Fibroblast of the aortic adventitia (primary cell): ENCODE data around the gene PDHX. TPM values are rescaled to one million over a fixed set of nuclear protein-coding genes. Genes with fewer than 3 reads are reported as not detected.
"Not testable (repeated sequence)": the region's sequence is repeated elsewhere in the genome, so short reads cannot be mapped to it uniquely, and the experiment has no call there.

Experiments
- DNase-seq: peaks from one replicate; pipeline ENCODE4 v3.0.0-alpha.2; 2010; ENCODE audit warnings: low read depth
- H3K4me3 ChIP-seq: 2 replicates; pipeline ENCODE4 v1.5.1; 2011; ENCODE audit warnings: low read depth, mild to moderate bottlenecking, control low read depth, low read length, moderate library complexity
- total RNA-seq: library from RNA; depleted of rRNA; stranded (reverse); fragments of >200 nt; gene quantifications from 2 replicates; pipeline ENCODE4 v1.2.3, GENCODE V29; 2012; ENCODE audit warnings: low replicate concordance
- TF ChIP-seq, protein P1 (sequence below): IDR thresholded peaks from 2 replicates; pipeline ENCODE4 v1.5.1; 2011; ENCODE audit warnings: mild to moderate bottlenecking, low read length, control low read depth, inconsistent platforms; ENCODE audit not compliant: insufficient read depth

The PDHX gene
- total RNA-seq, 1 donor = 36.6 TPM

DNA sequence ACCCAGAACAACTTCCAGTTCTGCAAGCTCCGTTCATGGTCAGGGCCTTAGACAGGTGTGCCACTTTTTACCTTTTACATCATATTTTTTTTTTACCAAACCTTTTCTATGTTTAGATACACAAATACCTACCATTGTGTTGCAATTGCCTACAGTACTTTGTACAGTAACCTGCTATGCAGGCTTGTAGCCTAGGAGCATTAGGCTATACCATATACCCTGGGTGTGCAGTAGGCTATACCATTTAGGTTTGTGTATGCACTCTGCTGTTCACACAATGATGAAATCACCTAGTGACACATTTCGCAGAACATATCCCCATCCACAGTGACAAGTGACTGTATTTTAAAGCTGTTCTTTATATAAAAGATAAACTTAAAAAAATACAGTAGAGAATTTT, 29.8 kb upstream of the PDHX start:
- DNase-seq = no peak
- TF ChIP-seq, protein P1, sequence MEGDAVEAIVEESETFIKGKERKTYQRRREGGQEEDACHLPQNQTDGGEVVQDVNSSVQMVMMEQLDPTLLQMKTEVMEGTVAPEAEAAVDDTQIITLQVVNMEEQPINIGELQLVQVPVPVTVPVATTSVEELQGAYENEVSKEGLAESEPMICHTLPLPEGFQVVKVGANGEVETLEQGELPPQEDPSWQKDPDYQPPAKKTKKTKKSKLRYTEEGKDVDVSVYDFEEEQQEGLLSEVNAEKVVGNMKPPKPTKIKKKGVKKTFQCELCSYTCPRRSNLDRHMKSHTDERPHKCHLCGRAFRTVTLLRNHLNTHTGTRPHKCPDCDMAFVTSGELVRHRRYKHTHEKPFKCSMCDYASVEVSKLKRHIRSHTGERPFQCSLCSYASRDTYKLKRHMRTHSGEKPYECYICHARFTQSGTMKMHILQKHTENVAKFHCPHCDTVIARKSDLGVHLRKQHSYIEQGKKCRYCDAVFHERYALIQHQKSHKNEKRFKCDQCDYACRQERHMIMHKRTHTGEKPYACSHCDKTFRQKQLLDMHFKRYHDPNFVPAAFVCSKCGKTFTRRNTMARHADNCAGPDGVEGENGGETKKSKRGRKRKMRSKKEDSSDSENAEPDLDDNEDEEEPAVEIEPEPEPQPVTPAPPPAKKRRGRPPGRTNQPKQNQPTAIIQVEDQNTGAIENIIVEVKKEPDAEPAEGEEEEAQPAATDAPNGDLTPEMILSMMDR = no peak
- H3K4me3 ChIP-seq = no peak overlapping the region

DNA sequence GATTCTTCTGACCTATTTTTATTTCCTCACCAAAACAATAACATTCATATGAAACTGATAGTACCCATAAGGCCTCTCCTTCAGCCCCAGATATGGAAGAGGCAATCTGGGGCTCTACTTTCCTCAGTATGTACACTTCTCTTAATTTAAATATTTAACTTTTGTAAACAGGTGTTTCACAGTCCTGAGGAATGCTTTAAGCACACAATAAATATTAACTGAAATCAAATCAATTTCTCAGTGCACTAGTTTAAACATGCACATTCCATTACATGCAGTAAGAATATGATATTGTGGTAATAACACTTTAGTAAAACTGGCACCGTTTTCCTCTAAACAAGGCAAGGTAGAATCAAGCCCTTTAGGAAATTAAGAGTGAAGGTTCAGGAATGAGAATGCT, 29.2 kb upstream of the PDHX start:
- TF ChIP-seq, protein P1 = no peak

DNA sequence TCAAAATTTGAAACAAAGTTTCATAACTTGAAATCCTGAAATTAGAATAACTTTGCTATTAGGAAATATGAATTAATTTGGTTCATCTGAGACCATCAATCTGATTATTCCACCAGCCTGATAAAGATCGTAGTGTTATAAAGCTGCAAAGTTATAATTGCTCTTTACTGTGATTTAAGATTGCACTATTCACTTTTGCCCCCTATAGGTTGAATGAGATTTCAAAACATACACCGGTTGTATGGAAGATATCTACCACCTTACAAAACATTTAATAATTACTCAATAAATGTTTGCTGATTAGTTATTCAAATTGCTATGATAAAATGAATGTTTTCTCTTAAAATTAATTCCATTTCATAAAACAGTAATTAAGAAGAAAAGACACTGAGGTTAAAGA, 26.3 kb upstream of the PDHX start:
- TF ChIP-seq, protein P1 = peak; percentile 35
- peak; percentile 9 for DNase-seq
- no peak overlapping the region for H3K4me3 ChIP-seq

More for the DNA sequence above, 29.2 kb upstream of the PDHX start:
- no peak for DNase-seq
- H3K4me3 ChIP-seq = no peak overlapping the region

DNA sequence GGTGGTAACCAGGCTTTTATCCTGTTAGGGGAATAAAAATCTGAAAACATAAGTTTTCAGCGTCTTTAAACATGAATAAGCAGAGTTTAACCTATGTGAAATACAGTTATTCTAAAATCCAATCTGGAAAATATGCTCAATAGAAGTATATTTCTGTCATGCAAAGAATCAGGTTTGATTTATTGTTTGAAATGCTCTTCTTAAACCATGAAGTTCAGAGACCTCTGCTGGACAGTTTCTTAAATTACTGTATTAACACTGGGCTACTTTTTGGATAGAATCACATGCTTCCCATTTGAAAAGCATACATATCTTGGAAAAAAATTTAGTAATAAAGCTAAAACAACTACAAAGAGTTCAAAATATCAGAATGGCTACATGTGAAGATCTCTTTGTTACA, 25.6 kb upstream of the PDHX start:
- TF ChIP-seq, protein P1 = peak; percentile 41
- H3K4me3 ChIP-seq = no peak overlapping the region
- peak; percentile 74 for DNase-seq

DNA sequence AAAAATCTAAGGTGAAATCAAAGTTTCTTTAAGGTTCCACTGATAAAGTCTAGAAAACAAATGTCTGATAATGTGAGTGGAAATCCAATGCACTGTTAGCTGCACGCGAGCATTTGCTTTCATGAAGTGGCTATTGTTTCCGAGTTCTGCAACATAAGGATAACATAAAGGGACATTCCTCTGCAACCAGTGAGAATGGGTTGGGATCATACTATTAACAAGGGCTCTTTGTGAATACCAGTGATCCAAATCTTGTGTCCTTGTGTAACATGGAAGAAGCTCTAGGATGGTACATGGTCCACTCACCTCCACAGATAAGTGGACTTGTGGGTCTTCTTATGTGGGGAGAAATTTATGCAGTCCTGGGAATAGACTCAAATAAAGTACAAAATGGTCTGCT, 24.8 kb upstream of the PDHX start:
- H3K4me3 ChIP-seq = no peak overlapping the region
- no peak for DNase-seq
- TF ChIP-seq, protein P1 = no peak

DNA sequence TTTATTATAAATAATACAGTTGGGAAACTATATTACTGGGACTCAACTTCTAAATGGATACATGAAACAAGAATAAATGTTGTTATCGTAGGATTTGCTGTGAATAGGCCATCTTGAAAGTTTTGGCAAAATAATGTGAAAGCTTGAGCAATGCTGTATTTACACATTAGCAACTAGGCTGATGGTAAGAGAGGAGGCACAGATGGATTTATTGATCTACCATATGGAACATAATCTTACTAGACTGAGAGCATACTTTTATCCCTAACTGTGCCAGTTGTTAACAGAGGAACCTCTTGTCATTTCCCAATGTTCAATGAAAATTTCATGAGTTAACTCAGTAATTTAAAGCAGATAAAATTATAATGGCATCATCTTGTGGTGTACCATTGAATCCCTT, 23.0 kb upstream of the PDHX start:
- TF ChIP-seq, protein P1 = no peak
- no peak for DNase-seq
- H3K4me3 ChIP-seq = no peak overlapping the region

DNA sequence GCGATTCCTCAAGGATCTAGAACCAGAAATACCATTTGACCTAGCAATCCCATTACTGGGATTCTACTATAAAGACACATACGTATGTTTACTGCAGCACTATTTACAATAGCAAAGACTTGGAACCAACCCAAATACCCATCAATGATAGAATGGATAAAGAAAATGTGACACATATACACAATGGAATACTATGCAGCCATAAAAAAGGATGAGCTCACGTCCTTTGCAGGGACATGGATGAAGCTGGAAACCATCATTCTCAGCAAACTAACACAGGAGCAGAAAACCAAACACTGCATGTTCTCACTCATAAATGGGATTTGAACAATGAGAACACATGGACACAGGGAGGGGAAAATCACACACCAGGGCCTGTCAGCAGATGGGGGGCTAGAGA, 20.2 kb upstream of the PDHX start:
- H3K4me3 ChIP-seq, DNase-seq: not testable (repeated sequence)
